ENCODE results near the gene CC2D2A.

DNA sequence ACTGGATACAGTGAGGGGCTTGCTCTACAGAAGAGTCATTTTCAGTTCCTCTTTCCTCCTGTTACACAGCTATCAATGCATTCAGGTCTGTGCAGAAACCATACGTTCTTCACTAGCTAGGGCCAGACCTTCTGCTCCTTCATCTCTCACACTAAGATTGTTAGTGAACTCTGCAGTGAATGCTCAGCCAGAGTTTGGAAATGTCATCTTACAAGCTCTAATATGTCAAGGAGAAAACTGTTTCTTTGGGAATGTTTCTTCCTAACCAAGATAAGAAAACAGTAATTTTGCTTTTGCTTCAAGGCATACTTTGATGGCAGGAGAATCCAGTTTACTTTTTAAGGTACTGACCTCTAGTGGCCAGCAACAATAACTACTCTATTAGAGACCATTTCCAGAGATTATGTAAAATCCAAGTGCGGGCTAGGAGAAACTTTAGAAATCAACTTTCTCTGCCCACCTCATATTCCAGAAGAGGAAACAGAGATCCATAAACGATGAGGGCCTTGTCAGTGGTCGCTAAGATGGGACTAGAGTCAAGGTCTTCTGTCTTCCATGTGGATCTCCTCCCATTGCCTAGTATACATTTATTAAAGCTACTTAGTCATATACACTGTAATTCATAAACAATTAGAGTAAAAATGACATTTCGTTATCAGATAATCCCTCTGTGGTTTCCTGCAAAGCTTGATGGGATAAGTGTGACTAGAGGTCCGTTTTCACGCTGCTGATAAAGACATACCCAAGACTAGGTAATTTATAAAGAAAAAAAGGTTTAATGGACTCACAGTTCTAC is 12.1 kb upstream of the CC2D2A start:
- TF ChIP-seq, protein P1, sequence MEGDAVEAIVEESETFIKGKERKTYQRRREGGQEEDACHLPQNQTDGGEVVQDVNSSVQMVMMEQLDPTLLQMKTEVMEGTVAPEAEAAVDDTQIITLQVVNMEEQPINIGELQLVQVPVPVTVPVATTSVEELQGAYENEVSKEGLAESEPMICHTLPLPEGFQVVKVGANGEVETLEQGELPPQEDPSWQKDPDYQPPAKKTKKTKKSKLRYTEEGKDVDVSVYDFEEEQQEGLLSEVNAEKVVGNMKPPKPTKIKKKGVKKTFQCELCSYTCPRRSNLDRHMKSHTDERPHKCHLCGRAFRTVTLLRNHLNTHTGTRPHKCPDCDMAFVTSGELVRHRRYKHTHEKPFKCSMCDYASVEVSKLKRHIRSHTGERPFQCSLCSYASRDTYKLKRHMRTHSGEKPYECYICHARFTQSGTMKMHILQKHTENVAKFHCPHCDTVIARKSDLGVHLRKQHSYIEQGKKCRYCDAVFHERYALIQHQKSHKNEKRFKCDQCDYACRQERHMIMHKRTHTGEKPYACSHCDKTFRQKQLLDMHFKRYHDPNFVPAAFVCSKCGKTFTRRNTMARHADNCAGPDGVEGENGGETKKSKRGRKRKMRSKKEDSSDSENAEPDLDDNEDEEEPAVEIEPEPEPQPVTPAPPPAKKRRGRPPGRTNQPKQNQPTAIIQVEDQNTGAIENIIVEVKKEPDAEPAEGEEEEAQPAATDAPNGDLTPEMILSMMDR (IDR thresholded peaks at IDR 0.05; ENCODE audit: insufficient read depth, low read depth, low read length) = peak; percentile 82
- no peak for TF ChIP-seq EZH2 (IDR thresholded peaks at IDR 0.05; ENCODE audit: insufficient read depth, low read length)

Data from astrocyte (in vitro differentiated cells and primary cell).